ENCODE results near the gene AFAP1.

AFAP1 gene

GRCh38 chr4:7753931-7754465 is 185.7 kb downstream of the AFAP1 start:
- DNase-seq (ENCODE audit: low spot score), result no peak

- no peak for DNase-seq (ENCODE audit: low spot score)
These were observed 186.4 kb downstream of the AFAP1 start for GRCh38 chr4:7753271-7753670.

- DNase-seq (ENCODE audit: low spot score), result no peak
These were observed 187.0 kb downstream of the AFAP1 start for GRCh38 chr4:7752649-7753048.

GRCh38 chr4:7750972-7751371 is 188.7 kb downstream of the AFAP1 start:
- DNase-seq (ENCODE audit: low spot score), result no peak

GRCh38 chr4:7750523-7750922 is 189.1 kb downstream of the AFAP1 start:
- DNase-seq (ENCODE audit: low spot score), result no peak

GRCh38 chr4:7747566-7747965 is 192.1 kb downstream of the AFAP1 start:
- DNase-seq (ENCODE audit: low spot score), result no peak

GRCh38 chr4:7747062-7747385 is 192.6 kb downstream of the AFAP1 start:
- DNase-seq (ENCODE audit: low spot score), result no peak

- DNase-seq (ENCODE audit: low spot score), result no peak
These were observed 193.2 kb downstream of the AFAP1 start for GRCh38 chr4:7746351-7747061.

GRCh38 chr4:7745301-7745885 is 194.3 kb downstream of the AFAP1 start:
- DNase-seq (ENCODE audit: low spot score), result no peak

- no peak for DNase-seq (ENCODE audit: low spot score)
These were observed 195.4 kb downstream of the AFAP1 start for GRCh38 chr4:7744142-7744804.

GRCh38 chr4:7742807-7743280 is 196.8 kb downstream of the AFAP1 start:
- DNase-seq (ENCODE audit: low spot score), result no peak

GRCh38 chr4:7741946-7742806 is 197.5 kb downstream of the AFAP1 start:
- no peak for DNase-seq (ENCODE audit: low spot score)

- no peak for DNase-seq (ENCODE audit: low spot score)
These were observed 198.7 kb downstream of the AFAP1 start for GRCh38 chr4:7740866-7741525.

GRCh38 chr4:7739918-7740865 is 199.5 kb downstream of the AFAP1 start:
- DNase-seq (ENCODE audit: low spot score), result no peak

GRCh38 chr4:7739077-7739917 is 200.4 kb downstream of the AFAP1 start:
- DNase-seq (ENCODE audit: low spot score), result no peak

GRCh38 chr4:7738458-7739076 is 201.1 kb downstream of the AFAP1 start:
- no peak for DNase-seq (ENCODE audit: low spot score)

GRCh38 chr4:7737752-7738457 is 201.8 kb downstream of the AFAP1 start:
- DNase-seq (ENCODE audit: low spot score), result no peak

- no peak for DNase-seq (ENCODE audit: low spot score)
These were observed 202.4 kb downstream of the AFAP1 start for GRCh38 chr4:7737268-7737645.
